ENCODE measurements around the gene TBL2. TPM values are rescaled to one million over a fixed set of nuclear protein-coding genes. Genes with fewer than 3 reads are reported as not detected.
"Not testable (repeated sequence)": the region's sequence is repeated elsewhere in the genome, so short reads cannot be mapped to it uniquely, and the experiment has no call there.

Gene TBL2
- total RNA-seq, 2 donors from 2014 or later = 36.5 to 50.2 TPM

DNA sequence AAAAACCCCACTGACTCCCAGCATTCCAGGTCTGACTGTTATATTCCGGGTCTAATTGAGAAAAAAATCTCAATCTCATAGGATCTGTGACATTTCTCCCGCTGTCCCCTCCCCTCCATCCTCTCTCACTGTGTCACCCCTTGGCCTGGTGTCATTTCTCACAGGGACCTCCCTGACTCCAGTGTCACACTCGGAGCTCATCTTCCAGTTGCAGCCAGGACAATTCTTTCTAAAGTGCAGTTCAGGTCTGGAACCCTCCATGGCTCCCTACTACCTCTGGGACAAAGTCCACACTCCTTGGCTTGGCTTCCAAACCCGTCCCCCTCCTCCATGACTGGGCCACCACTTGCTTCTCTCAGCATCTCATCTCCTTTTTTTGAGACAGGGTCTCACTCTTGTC, 31.7 kb upstream of the TBL2 start:
- Histone ChIP-seq H3K27ac (no peak overlapping the region), H3K27me3 (no peaks in the 10 kb centered on the region), H3K4me3 (no peak overlapping the region), H3K4me1 (no peaks in the 10 kb centered on the region), H3K9ac (ENCODE audit: low read depth in 2 of 2, low read length in 2 of 2) (no peak overlapping the region), H3K9me3 (no peaks in the 10 kb centered on the region), H3K36me3 (no peaks in the 10 kb centered on the region)
- TF ChIP-seq, protein P1, sequence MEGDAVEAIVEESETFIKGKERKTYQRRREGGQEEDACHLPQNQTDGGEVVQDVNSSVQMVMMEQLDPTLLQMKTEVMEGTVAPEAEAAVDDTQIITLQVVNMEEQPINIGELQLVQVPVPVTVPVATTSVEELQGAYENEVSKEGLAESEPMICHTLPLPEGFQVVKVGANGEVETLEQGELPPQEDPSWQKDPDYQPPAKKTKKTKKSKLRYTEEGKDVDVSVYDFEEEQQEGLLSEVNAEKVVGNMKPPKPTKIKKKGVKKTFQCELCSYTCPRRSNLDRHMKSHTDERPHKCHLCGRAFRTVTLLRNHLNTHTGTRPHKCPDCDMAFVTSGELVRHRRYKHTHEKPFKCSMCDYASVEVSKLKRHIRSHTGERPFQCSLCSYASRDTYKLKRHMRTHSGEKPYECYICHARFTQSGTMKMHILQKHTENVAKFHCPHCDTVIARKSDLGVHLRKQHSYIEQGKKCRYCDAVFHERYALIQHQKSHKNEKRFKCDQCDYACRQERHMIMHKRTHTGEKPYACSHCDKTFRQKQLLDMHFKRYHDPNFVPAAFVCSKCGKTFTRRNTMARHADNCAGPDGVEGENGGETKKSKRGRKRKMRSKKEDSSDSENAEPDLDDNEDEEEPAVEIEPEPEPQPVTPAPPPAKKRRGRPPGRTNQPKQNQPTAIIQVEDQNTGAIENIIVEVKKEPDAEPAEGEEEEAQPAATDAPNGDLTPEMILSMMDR (IDR thresholded peaks at IDR 0.05) = no peak
- intact Hi-C loops (cut with DNase I) = loop anchor here (10.0 kb wide), 1 partner anchor 245 kb away; no protein-coding TSS in a partner anchor
- no peak for DNase-seq

DNA sequence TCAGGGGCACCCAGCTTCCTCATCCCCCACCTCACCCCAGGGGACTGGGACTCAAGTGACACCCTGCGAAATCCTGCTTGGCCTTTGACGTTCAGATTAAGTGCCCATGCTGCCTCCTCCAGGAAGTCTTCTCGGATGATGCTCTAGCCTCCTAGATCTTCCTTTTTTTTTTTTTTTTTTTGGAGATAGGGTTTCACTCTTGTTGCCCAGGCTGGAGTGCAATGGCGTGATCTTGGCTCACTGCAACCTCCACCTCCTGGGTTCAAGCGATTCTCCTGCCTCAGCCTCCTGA, 29.3 kb upstream of the TBL2 start:
- H3K27ac ChIP-seq; H3K4me3 ChIP-seq; H3K27me3 ChIP-seq; H3K9me3 ChIP-seq; H3K9ac ChIP-seq (ENCODE audit: low read depth in 2 of 2, low read length in 2 of 2); H3K36me3 ChIP-seq; DNase-seq; H3K4me1 ChIP-seq: not testable (repeated sequence)
- intact Hi-C loops (cut with DNase I) = loop anchor here (2.0 to 5.0 kb wide), 2 partner anchors 65 to 117 kb away; no protein-coding TSS in a partner anchor

DNA sequence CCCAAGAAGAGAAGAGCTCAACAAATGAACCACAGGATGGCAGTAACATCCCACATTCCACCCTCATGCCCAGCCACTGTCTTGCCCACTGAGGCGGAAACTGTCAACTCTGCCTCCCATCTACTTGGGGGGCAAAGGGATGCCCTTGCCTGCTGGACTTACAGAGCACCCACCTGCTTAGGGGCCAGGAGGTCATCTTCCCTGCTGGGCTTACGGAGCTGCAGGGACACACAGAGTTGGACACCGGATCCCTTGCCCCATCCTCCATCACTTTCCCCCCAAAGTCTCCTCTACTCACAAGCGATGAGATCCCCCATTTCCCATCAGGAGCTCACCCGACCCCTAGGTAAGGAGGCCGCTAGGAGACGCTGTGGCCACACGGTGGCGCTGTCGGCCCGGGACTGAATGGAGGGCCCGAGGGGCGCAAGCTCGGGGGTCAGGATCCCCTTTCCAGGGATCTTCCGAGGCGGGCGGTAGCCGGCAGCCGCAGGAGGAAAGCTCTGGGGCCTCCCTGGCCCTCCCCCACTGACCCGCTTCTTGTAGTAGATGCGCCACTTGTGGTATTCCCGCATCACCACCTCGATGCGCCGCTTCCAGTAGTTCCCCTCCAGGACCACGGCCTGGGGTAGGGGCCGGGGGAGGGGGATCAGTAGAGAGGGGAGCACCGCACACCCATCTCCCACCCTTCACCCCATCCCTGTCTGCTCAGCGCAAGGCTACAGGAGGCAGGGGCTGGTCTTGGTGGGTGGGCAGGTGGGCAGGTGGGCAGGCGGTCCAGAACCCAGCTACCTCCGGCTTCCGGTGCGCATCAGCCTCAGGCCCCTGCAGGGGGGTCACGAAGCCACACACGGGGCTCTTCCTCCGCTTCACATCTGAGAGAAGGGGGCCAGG, 28.7 kb upstream of the TBL2 start:
- Histone ChIP-seq H3K4me1 (no peaks in the 10 kb centered on the region), H3K27me3 (no peaks in the 10 kb centered on the region), H3K9ac (ENCODE audit: low read depth in 2 of 2, low read length in 2 of 2) (no peak overlapping the region), H3K36me3 (no peaks in the 10 kb centered on the region), H3K9me3 (no peaks in the 10 kb centered on the region), H3K4me3 (no peak overlapping the region), H3K27ac (no peak overlapping the region)
- intact Hi-C loops (cut with DNase I) = loop anchor here (2.0 to 5.0 kb wide), 2 partner anchors 65 to 118 kb away; no protein-coding TSS in a partner anchor
- TF ChIP-seq, protein P1 (IDR thresholded peaks at IDR 0.05) = peak; percentile 94
- peak; percentile 61 for DNase-seq

DNA sequence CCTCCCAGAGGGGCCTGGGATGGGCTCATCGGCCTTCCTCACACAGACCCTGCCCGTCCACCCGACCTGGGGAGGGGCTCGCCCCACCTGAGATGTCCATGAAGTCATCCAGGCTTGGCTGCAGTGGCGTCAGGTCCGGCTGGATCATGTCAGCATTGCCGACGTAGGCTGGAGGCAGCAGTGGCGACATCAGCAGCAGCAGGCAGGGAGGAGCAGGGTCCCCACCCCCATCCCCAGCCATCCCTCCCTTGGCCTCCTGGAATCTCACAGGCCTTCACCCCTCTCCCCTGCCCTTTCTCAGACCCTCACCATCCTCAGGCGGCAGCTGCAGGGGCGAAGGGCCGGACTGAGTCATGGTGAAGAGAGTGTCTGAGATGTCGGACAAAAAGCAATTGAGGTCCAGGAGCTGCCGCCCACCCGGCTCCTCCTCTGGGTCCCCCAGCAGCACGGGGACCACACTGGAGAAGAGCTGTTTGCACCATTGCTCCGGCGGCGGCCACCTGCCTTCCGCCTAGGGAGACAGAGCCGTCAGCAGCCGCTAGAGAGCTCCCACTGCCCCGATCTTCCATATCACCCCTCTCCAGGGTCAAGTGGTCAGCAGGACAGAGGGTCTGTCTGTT, 27.3 kb upstream of the TBL2 start:
- DNase-seq = no peak
- intact Hi-C loops (cut with DNase I) = loop anchor here (2.0 to 5.0 kb wide), 2 partner anchors 67 to 119 kb away; no protein-coding TSS in a partner anchor
- no peak overlapping the region for H3K27ac ChIP-seq
- TF ChIP-seq, protein P1 (IDR thresholded peaks at IDR 0.05) = no peak
- no peaks in the 10 kb centered on the region for H3K9me3 ChIP-seq
- H3K4me3 ChIP-seq = no peak overlapping the region
- H3K4me1 ChIP-seq = no peaks in the 10 kb centered on the region
- no peaks in the 10 kb centered on the region for H3K27me3 ChIP-seq
- no peak overlapping the region for H3K9ac ChIP-seq (ENCODE audit: low read depth in 2 of 2, low read length in 2 of 2)
- H3K36me3 ChIP-seq = no peaks in the 10 kb centered on the region

DNA sequence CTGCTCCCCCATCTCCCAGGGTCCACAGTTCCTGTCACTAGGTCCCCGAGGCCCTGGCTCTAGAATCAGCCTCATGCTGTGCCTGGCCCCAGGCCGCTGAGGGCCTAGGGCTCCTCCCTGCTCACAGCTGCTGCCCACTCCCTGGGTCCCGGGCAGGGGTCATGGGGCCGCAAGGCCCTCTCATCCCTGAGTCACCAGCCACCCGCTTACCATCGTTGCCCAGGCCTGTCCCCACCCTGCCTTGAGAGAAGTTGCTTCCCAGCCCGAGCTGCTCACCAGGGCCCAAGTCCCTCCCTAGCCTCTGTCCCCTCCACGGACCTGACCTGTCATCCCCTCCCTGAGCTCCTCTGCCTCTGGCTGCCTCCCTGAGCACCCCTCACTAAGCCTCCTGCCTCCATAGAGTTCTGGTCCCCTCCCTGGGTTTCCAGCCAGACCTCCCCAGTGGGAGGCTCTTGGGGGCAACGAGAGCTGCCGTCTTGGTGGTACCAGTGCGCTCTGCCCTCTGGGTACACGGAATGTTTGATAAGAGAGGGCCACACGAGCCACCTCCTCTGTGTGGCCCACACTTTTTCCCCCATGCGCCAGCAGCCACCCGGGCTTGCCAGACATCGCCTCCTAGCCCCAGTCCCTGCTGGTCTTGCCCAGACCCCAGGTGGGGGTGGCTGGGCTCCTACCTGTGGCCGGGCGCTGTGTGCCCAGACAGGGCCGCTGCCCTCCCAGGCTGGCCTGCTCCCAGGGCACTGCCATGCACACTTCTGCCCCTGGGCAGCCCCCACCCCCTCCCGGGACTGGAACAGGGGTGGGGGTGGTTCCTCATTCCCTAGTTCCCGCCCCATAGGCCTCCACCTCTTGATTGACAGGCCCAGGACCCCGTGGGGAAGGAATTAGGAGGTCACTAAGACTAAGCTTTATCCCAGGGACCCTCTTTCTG, 24.6 kb upstream of the TBL2 start:
- Histone ChIP-seq H3K9me3 (no peaks in the 10 kb centered on the region), H3K4me1 (no peaks in the 10 kb centered on the region), H3K27me3 (no peaks in the 10 kb centered on the region), H3K36me3 (no peaks in the 10 kb centered on the region), H3K4me3 (no peak overlapping the region), H3K9ac (ENCODE audit: low read depth in 2 of 2, low read length in 2 of 2) (no peak overlapping the region), H3K27ac (no peak overlapping the region)
- intact Hi-C loops (cut with DNase I) = no loop called here
- no peak for DNase-seq
- TF ChIP-seq, protein P1 (IDR thresholded peaks at IDR 0.05) = no peak

Measured in colonic mucosa (tissue), 4 donors.